ENCODE data around the gene MAEA. TPM values are rescaled to one million over a fixed set of nuclear protein-coding genes. Genes with fewer than 3 reads are reported as not detected.

Gene MAEA
- total RNA-seq, 1 donor = 70.6 TPM

GRCh38 chr4:1258457-1258856 is 31.2 kb upstream of the MAEA start:
- Histone ChIP-seq H2AFZ (ENCODE audit: low read length) (no peak overlapping the region), H3K4me1 (ENCODE audit: insufficient read depth, low read length) (no peaks in the 10 kb centered on the region), H4K20me1 (ENCODE audit: insufficient read depth, low read length) (no peaks in the 10 kb centered on the region), H3K9me3 (ENCODE audit: low read depth, low read length) (no peaks in the 10 kb centered on the region), H3K27ac (ENCODE audit: low read depth, low read length) (no peak overlapping the region), H3K27me3 (ENCODE audit: insufficient read depth, low read length) (no peaks in the 10 kb centered on the region), H3K4me2 (ENCODE audit: insufficient read depth, low read length) (no peak overlapping the region), H3K4me3 (ENCODE audit: insufficient read depth, low read length) (no peak overlapping the region), H3K79me2 (ENCODE audit: insufficient read depth, low read length) (no peaks in the 10 kb centered on the region), H3K36me3 (ENCODE audit: insufficient read depth, low read length) (no peaks in the 10 kb centered on the region)
- TF ChIP-seq CTCF (IDR thresholded peaks at IDR 0.05; ENCODE audit: extremely low read depth, low read depth, low read length) = no peak
- DNase-seq (ENCODE audit: insufficient read length, low spot score, missing footprints) = no peak

- Histone ChIP-seq H3K4me2 (ENCODE audit: insufficient read depth, low read length) (no peak overlapping the region), H3K4me1 (ENCODE audit: insufficient read depth, low read length) (no peaks in the 10 kb centered on the region), H3K27ac (ENCODE audit: low read depth, low read length) (no peak overlapping the region), H3K79me2 (ENCODE audit: insufficient read depth, low read length) (no peaks in the 10 kb centered on the region), H3K36me3 (ENCODE audit: insufficient read depth, low read length) (no peaks in the 10 kb centered on the region), H3K9me3 (ENCODE audit: low read depth, low read length) (no peaks in the 10 kb centered on the region), H4K20me1 (ENCODE audit: insufficient read depth, low read length) (no peaks in the 10 kb centered on the region), H3K4me3 (ENCODE audit: insufficient read depth, low read length) (no peak overlapping the region), H2AFZ (ENCODE audit: low read length) (no peak overlapping the region), H3K27me3 (ENCODE audit: insufficient read depth, low read length) (no peaks in the 10 kb centered on the region)
- no peak for TF ChIP-seq CTCF (IDR thresholded peaks at IDR 0.05; ENCODE audit: extremely low read depth, low read depth, low read length)
- DNase-seq (ENCODE audit: insufficient read length, low spot score, missing footprints) = no peak
Measured at GRCh38 chr4:1259966-1260365, 29.7 kb upstream of the MAEA start.

- Histone ChIP-seq H2AFZ (ENCODE audit: low read length) (no peak overlapping the region), H3K36me3 (ENCODE audit: insufficient read depth, low read length) (no peaks in the 10 kb centered on the region), H4K20me1 (ENCODE audit: insufficient read depth, low read length) (no peaks in the 10 kb centered on the region), H3K4me2 (ENCODE audit: insufficient read depth, low read length) (no peak overlapping the region), H3K4me3 (ENCODE audit: insufficient read depth, low read length) (no peak overlapping the region), H3K27ac (ENCODE audit: low read depth, low read length) (no peak overlapping the region), H3K79me2 (ENCODE audit: insufficient read depth, low read length) (no peaks in the 10 kb centered on the region), H3K9me3 (ENCODE audit: low read depth, low read length) (no peaks in the 10 kb centered on the region), H3K4me1 (ENCODE audit: insufficient read depth, low read length) (no peaks in the 10 kb centered on the region), H3K27me3 (ENCODE audit: insufficient read depth, low read length) (no peaks in the 10 kb centered on the region)
- no peak for DNase-seq (ENCODE audit: insufficient read length, low spot score, missing footprints)
- no peak for TF ChIP-seq CTCF (IDR thresholded peaks at IDR 0.05; ENCODE audit: extremely low read depth, low read depth, low read length)
Measured at GRCh38 chr4:1260418-1261106, 29.1 kb upstream of the MAEA start.

GRCh38 chr4:1261107-1261928 is 28.4 kb upstream of the MAEA start:
- no peaks in the 10 kb centered on the region for H4K20me1 ChIP-seq (ENCODE audit: insufficient read depth, low read length)
- no peak overlapping the region for H3K4me2 ChIP-seq (ENCODE audit: insufficient read depth, low read length)
- no peaks in the 10 kb centered on the region for H3K27me3 ChIP-seq (ENCODE audit: insufficient read depth, low read length)
- no peak overlapping the region for H2AFZ ChIP-seq (ENCODE audit: low read length)
- no peak overlapping the region for H3K4me3 ChIP-seq (ENCODE audit: insufficient read depth, low read length)
- H3K79me2 ChIP-seq (ENCODE audit: insufficient read depth, low read length) = no peaks in the 10 kb centered on the region
- DNase-seq (ENCODE audit: insufficient read length, low spot score, missing footprints) = no peak
- no peaks in the 10 kb centered on the region for H3K4me1 ChIP-seq (ENCODE audit: insufficient read depth, low read length)
- no peaks in the 10 kb centered on the region for H3K36me3 ChIP-seq (ENCODE audit: insufficient read depth, low read length)
- H3K9me3 ChIP-seq (ENCODE audit: low read depth, low read length) = no peaks in the 10 kb centered on the region
- no peak overlapping the region for H3K27ac ChIP-seq (ENCODE audit: low read depth, low read length)
- no peak for TF ChIP-seq CTCF (IDR thresholded peaks at IDR 0.05; ENCODE audit: extremely low read depth, low read depth, low read length)
